ENCODE data around the gene PTPRA. TPM values are rescaled to one million over a fixed set of nuclear protein-coding genes. Genes with fewer than 3 reads are reported as not detected.

Gene PTPRA
- total and polyA plus RNA-seq, 2 of the 13 experiments (the other 11 are each of a cell fraction or from before 2014, with no cell fraction given): 47.2 to 127 TPM

DNA sequence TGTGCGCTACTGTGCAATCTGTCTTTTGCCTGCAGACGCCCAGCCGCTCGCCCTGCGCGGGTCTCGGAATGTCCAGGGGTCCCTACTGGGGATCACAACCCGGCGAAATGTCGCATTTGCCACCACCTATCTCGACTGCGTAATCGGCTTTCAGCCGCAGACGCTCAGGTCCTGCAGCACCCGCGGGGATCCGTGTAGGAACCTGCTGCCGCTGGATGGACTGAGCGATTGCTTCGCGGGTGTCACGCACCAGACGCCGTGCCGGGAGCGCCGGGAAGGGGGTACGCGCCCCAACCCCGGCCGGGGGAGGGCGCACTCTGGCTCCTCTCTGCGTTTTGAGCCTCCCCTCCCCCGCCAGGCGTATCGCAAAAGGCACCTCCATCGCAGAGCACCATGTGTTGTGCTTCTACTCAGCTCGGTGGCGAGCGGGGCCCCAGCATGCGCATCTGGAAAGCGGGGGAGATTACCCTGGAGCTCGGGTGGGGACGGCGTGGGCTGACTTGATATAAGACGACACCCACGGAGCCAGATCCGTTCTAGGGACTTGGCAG lies 747 bp upstream of the PTPRA start (continued):
- TF ChIP-seq MATR3 (CRISPR knock-in tag; IDR thresholded peaks at IDR 0.05): no peak
- no peak for TF ChIP-seq ZNF552 (CRISPR knock-in tag; IDR thresholded peaks at IDR 0.05; ENCODE audit: borderline replicate concordance)
- TF ChIP-seq ZNF350 (CRISPR knock-in tag; IDR thresholded peaks at IDR 0.05; ENCODE audit: borderline replicate concordance, low read depth): peak; percentile 78
- TF ChIP-seq TSC22D2 (CRISPR knock-in tag; IDR thresholded peaks at IDR 0.05; ENCODE audit: borderline replicate concordance): no peak
- TF ChIP-seq, protein P1, sequence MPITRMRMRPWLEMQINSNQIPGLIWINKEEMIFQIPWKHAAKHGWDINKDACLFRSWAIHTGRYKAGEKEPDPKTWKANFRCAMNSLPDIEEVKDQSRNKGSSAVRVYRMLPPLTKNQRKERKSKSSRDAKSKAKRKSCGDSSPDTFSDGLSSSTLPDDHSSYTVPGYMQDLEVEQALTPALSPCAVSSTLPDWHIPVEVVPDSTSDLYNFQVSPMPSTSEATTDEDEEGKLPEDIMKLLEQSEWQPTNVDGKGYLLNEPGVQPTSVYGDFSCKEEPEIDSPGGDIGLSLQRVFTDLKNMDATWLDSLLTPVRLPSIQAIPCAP (CRISPR knock-in tag; IDR thresholded peaks at IDR 0.05; ENCODE audit: low read depth): no peak; the same call in 1 of the 2 replicates
- TF ChIP-seq HNRNPK (IDR thresholded peaks at IDR 0.05; ENCODE audit: low read depth, low read length, poor library complexity, severe bottlenecking): no peak
- TF ChIP-seq ZSCAN30 (CRISPR knock-in tag; IDR thresholded peaks at IDR 0.05): 0 out of 2 replicates have a peak, but pooled peaks have one; percentile 13
- TF ChIP-seq, protein P2, sequence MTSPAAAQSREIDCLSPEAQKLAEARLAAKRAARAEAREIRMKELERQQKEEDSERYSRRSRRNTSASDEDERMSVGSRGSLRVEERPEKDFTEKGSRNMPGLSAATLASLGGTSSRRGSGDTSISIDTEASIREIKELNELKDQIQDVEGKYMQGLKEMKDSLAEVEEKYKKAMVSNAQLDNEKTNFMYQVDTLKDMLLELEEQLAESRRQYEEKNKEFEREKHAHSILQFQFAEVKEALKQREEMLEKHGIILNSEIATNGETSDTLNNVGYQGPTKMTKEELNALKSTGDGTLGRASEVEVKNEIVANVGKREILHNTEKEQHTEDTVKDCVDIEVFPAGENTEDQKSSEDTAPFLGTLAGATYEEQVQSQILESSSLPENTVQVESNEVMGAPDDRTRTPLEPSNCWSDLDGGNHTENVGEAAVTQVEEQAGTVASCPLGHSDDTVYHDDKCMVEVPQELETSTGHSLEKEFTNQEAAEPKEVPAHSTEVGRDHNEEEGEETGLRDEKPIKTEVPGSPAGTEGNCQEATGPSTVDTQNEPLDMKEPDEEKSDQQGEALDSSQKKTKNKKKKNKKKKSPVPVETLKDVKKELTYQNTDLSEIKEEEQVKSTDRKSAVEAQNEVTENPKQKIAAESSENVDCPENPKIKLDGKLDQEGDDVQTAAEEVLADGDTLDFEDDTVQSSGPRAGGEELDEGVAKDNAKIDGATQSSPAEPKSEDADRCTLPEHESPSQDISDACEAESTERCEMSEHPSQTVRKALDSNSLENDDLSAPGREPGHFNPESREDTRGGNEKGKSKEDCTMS (CRISPR knock-in tag; conservative IDR thresholded peaks at IDR 0.05): no peak
- no peak for TF ChIP-seq YEATS2 (CRISPR knock-in tag; IDR thresholded peaks at IDR 0.05; ENCODE audit: borderline replicate concordance)
- no peak for TF ChIP-seq PAF1 (CRISPR knock-in tag; IDR thresholded peaks at IDR 0.05)
- TF ChIP-seq FOXP1 (IDR thresholded peaks at IDR 0.05): no peak
- TF ChIP-seq FOXP1 (CRISPR knock-in tag; IDR thresholded peaks at IDR 0.05): no peak
- TF ChIP-seq ZNF510 (CRISPR knock-in tag; IDR thresholded peaks at IDR 0.05; ENCODE audit: low read depth): no peak
- TF ChIP-seq PHF20 (CRISPR knock-in tag; IDR thresholded peaks at IDR 0.05): 0 out of 2 replicates have a peak, but pooled peaks have one; percentile 48
- TF ChIP-seq, protein P3, sequence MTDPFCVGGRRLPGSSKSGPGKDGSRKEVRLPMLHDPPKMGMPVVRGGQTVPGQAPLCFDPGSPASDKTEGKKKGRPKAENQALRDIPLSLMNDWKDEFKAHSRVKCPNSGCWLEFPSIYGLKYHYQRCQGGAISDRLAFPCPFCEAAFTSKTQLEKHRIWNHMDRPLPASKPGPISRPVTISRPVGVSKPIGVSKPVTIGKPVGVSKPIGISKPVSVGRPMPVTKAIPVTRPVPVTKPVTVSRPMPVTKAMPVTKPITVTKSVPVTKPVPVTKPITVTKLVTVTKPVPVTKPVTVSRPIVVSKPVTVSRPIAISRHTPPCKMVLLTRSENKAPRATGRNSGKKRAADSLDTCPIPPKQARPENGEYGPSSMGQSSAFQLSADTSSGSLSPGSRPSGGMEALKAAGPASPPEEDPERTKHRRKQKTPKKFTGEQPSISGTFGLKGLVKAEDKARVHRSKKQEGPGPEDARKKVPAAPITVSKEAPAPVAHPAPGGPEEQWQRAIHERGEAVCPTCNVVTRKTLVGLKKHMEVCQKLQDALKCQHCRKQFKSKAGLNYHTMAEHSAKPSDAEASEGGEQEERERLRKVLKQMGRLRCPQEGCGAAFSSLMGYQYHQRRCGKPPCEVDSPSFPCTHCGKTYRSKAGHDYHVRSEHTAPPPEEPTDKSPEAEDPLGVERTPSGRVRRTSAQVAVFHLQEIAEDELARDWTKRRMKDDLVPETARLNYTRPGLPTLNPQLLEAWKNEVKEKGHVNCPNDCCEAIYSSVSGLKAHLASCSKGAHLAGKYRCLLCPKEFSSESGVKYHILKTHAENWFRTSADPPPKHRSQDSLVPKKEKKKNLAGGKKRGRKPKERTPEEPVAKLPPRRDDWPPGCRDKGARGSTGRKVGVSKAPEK (CRISPR knock-in tag; IDR thresholded peaks at IDR 0.05; ENCODE audit: borderline replicate concordance): peak; percentile 91; the same call in 1 of the 2 replicates
- TF ChIP-seq, protein P4, sequence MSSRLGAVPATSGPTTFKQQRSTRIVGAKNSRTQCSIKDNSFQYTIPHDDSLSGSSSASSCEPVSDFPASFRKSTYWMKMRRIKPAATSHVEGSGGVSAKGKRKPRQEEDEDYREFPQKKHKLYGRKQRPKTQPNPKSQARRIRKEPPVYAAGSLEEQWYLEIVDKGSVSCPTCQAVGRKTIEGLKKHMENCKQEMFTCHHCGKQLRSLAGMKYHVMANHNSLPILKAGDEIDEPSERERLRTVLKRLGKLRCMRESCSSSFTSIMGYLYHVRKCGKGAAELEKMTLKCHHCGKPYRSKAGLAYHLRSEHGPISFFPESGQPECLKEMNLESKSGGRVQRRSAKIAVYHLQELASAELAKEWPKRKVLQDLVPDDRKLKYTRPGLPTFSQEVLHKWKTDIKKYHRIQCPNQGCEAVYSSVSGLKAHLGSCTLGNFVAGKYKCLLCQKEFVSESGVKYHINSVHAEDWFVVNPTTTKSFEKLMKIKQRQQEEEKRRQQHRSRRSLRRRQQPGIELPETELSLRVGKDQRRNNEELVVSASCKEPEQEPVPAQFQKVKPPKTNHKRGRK (CRISPR knock-in tag; IDR thresholded peaks at IDR 0.05): no peak
- TF ChIP-seq ZNF331 (CRISPR knock-in tag; IDR thresholded peaks at IDR 0.05): no peak
- TF ChIP-seq, protein P5, sequence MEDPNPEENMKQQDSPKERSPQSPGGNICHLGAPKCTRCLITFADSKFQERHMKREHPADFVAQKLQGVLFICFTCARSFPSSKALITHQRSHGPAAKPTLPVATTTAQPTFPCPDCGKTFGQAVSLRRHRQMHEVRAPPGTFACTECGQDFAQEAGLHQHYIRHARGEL (CRISPR knock-in tag; IDR thresholded peaks at IDR 0.05): 0 out of 2 replicates have a peak, but pooled peaks have one; percentile 75
- TF ChIP-seq PAX8 (CRISPR knock-in tag; IDR thresholded peaks at IDR 0.05; ENCODE audit: borderline replicate concordance): no peak
- no peak for TF ChIP-seq ZNF33A (CRISPR knock-in tag; IDR thresholded peaks at IDR 0.05; ENCODE audit: borderline replicate concordance)
- no peak for TF ChIP-seq ELF4 (CRISPR knock-in tag; IDR thresholded peaks at IDR 0.05; ENCODE audit: borderline replicate concordance)
- TF ChIP-seq CREB1 (IDR thresholded peaks at IDR 0.05): no peak
- TF ChIP-seq CREB1 (CRISPR knock-in tag; IDR thresholded peaks at IDR 0.05): no peak
